SKM-1 (cell line): ENCODE data around the gene KLHL15.
A peak's percentile ranks its signal among the peaks of the same experiment; 100 is the strongest.
"Not testable (repeated sequence)": the region's sequence is repeated elsewhere in the genome, so short reads cannot be mapped to it uniquely, and the experiment has no call there.

Experiments used
- DNase-seq: peaks from one replicate; lab custom pipeline; 2025; ENCODE audit not compliant: unreplicated experiment; lab: John Stamatoyannopoulos, UW

KLHL15 gene

GRCh38 chrX:24027086-24027485 is at the start of gene KLHL15:
Gene KLHL15 (minus strand): TSS chrX:24027186. CDS start chrX:24006693, 20,493 bp downstream.
- no peak for DNase-seq

GRCh38 chrX:24069877-24070276 is 42.9 kb upstream of the KLHL15 start:
- DNase-seq, result no peak

- DNase-seq, result no peak
Measured at GRCh38 chrX:24063488-24063887, 36.5 kb upstream of the KLHL15 start.

GRCh38 chrX:24055043-24055356 is 28.0 kb upstream of the KLHL15 start:
- no peak for DNase-seq

- DNase-seq, result peak; percentile 61
Measured at GRCh38 chrX:24054182-24055042, 27.4 kb upstream of the KLHL15 start, which contains the start of gene EIF2S3. Gene EIF2S3 (plus strand): TSS chrX:24054956. CDS start chrX:24054969, 13 bp downstream.

GRCh38 chrX:24050522-24051318 is 23.7 kb upstream of the KLHL15 start:
- not testable (repeated sequence) for DNase-seq

GRCh38 chrX:24049643-24050042 is 22.7 kb upstream of the KLHL15 start:
- not testable (repeated sequence) for DNase-seq

GRCh38 chrX:24046060-24046459 is 19.1 kb upstream of the KLHL15 start:
- DNase-seq, result not testable (repeated sequence)

- no peak for DNase-seq
Measured at GRCh38 chrX:24037729-24038128, 10.7 kb upstream of the KLHL15 start.

GRCh38 chrX:24034485-24034884 is 7.5 kb upstream of the KLHL15 start:
- no peak for DNase-seq

GRCh38 chrX:24030597-24030996 is 3.6 kb upstream of the KLHL15 start:
- no peak for DNase-seq

- DNase-seq, result no peak
Measured at GRCh38 chrX:24027985-24028384, 999 bp upstream of the KLHL15 start.

GRCh38 chrX:24026432-24026831 is 554 bp downstream of the KLHL15 start:
- DNase-seq, result no peak

- DNase-seq, result no peak
Measured at GRCh38 chrX:24025741-24026403, 1.1 kb downstream of the KLHL15 start.

GRCh38 chrX:24024819-24025740 is 1.9 kb downstream of the KLHL15 start:
- peak; percentile 23 for DNase-seq

- DNase-seq, result no peak
Measured at GRCh38 chrX:24023972-24024669, 2.9 kb downstream of the KLHL15 start.

- no peak for DNase-seq
Measured at GRCh38 chrX:24023544-24023943, 3.4 kb downstream of the KLHL15 start.

GRCh38 chrX:24020306-24020876 is 6.6 kb downstream of the KLHL15 start:
- DNase-seq, result no peak

- DNase-seq, result no peak
Measured at GRCh38 chrX:24019448-24019847, 7.5 kb downstream of the KLHL15 start.
